ENCODE measurements around the gene NR3C2. TPM values are rescaled to one million over a fixed set of nuclear protein-coding genes. Genes with fewer than 3 reads are reported as not detected.

Gene NR3C2
- total and polyA plus RNA-seq, 2 of the 4 experiments (the other 2 are of a cell fraction), result 1.1 to 2.3 TPM

DNA sequence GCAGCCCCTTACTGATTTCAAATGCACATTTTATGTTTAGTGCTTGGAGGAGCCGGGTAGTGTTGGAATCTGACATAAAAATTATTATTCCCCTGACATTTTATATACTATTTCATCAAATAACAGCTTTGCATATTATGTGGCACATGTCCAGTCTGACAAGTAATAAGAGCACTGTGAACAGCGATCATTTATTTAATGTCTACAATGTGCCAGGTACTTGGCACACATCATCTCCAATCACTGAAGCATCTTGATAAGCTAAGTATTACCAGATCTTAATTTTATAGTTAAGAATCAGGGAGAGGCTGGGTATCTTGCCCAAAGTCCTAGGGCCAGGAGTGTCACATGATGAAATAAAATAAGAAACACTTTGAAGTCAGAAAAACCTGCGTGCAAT lies 197.2 kb downstream of the NR3C2 start:
- no peaks in the 10 kb centered on the region for H3K36me3 ChIP-seq (ENCODE audit: control insufficient read depth, insufficient read depth, low read length)
- intact Hi-C loops (cut with micrococcal nuclease) (no loop called here), in situ Hi-C loops (cut with MboI; ENCODE audit: low sequenced_read_pairs) (no loop called here), dilution Hi-C loops (cut with HindIII; ENCODE audit: low sequenced_read_pairs, unreplicated experiment) (no loop called here)
- no peaks in the 10 kb centered on the region for H3K9me3 ChIP-seq (ENCODE audit: control insufficient read depth, insufficient read depth, low read length)
- no peak overlapping the region for H3K14ac ChIP-seq (replicated peaks; ENCODE audit: low read depth, low read length)
- H3K9me1 ChIP-seq (ENCODE audit: insufficient read depth, low read length), result no peaks in the 10 kb centered on the region
- POLR2A ChIA-PET (ENCODE audit: unreplicated experiment), result no interaction called here
- H2BK120ac ChIP-seq (ENCODE audit: low read depth, low read length), result no peak overlapping the region
- no peak overlapping the region for H3K4me2 ChIP-seq (ENCODE audit: low read depth, low read length)
- H3K27ac ChIP-seq (ENCODE audit: insufficient read depth, low read length), result no peak overlapping the region
- H3K79me1 ChIP-seq (ENCODE audit: low read depth in 1 of 2, low read length in 2 of 2), result no peaks in the 10 kb centered on the region
- H3K56ac ChIP-seq (ENCODE audit: extremely low read depth, insufficient read depth, low read length), result no peak overlapping the region
- no peak overlapping the region for H2BK15ac ChIP-seq (ENCODE audit: low read depth, low read length)
- H2BK20ac ChIP-seq (ENCODE audit: low read depth, low read length), result no peak overlapping the region
- TF ChIP-seq RAD21 (IDR thresholded peaks at IDR 0.05; ENCODE audit: low read length) (no peak), MXI1 (IDR thresholded peaks at IDR 0.05; ENCODE audit: borderline replicate concordance, low read depth, low read length) (no peak), RCOR1 (IDR thresholded peaks at IDR 0.05; ENCODE audit: insufficient replicate concordance, low read length) (no peak), POLR2A (IDR thresholded peaks at IDR 0.05; ENCODE audit: low read depth, low read length) (no peak), BHLHE40 (IDR thresholded peaks at IDR 0.05; ENCODE audit: low read depth, low read length) (no peak), RFX5 (IDR thresholded peaks at IDR 0.05; ENCODE audit: low read depth, low read length) (no peak), CEBPB (IDR thresholded peaks at IDR 0.05; ENCODE audit: low read depth, low read length) (no peak), NFE2L2 (IDR thresholded peaks at IDR 0.05; ENCODE audit: low read depth, low read length) (no peak), SMC3 (IDR thresholded peaks at IDR 0.05; ENCODE audit: low read depth, low read length) (no peak), FOS (IDR thresholded peaks at IDR 0.05; ENCODE audit: low read depth, low read length) (no peak)
- TF ChIP-seq, protein P1, sequence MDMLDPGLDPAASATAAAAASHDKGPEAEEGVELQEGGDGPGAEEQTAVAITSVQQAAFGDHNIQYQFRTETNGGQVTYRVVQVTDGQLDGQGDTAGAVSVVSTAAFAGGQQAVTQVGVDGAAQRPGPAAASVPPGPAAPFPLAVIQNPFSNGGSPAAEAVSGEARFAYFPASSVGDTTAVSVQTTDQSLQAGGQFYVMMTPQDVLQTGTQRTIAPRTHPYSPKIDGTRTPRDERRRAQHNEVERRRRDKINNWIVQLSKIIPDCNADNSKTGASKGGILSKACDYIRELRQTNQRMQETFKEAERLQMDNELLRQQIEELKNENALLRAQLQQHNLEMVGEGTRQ (IDR thresholded peaks at IDR 0.05; ENCODE audit: low read depth, low read length), result no peak
- H4K5ac ChIP-seq (ENCODE audit: low read depth, low read length), result no peak overlapping the region
- no peaks in the 10 kb centered on the region for H3K27me3 ChIP-seq (ENCODE audit: control insufficient read depth, insufficient read depth, low read length)
- DNase-seq, result no peak
- no peak for ATAC-seq (ENCODE audit: low read depth)
- H4K20me1 ChIP-seq (ENCODE audit: insufficient read depth, low read length), result no peaks in the 10 kb centered on the region
- no CpG with 5 or more reads among the region's 3 CpGs for WGBS, 2 experiments (ENCODE audit: extremely low coverage in 2 of 2, insufficient read length in 1 of 2)
- H3K23ac ChIP-seq (ENCODE audit: low read depth, low read length), result no peak overlapping the region
- H2BK5ac ChIP-seq (ENCODE audit: low read depth, low read length, poor library complexity, severe bottlenecking), result no peak overlapping the region
- H2AFZ ChIP-seq (replicated peaks; ENCODE audit: low read length, poor library complexity), result no peak overlapping the region
- no peak overlapping the region for H3K4ac ChIP-seq (ENCODE audit: low read depth, low read length)
- CTCF ChIA-PET, result no interaction called here
- no peak overlapping the region for H3K18ac ChIP-seq (ENCODE audit: low read depth, low read length)
- H2AK9ac ChIP-seq (replicated peaks; ENCODE audit: low read depth, low read length, poor library complexity), result no peak overlapping the region
- no peak overlapping the region for H3K4me3 ChIP-seq (ENCODE audit: insufficient read depth, low read depth, low read length)
- H3K4me1 ChIP-seq (ENCODE audit: control insufficient read depth, insufficient read depth, low read length), result no peaks in the 10 kb centered on the region
- no peak overlapping the region for H2AK5ac ChIP-seq (ENCODE audit: low read depth, low read length)
- H4K91ac ChIP-seq (ENCODE audit: insufficient read depth, low read depth, low read length), result no peak overlapping the region
- no peak overlapping the region for H4K8ac ChIP-seq (ENCODE audit: low read depth in 2 of 2, low read length in 2 of 2)
- H3K9ac ChIP-seq (ENCODE audit: low read depth, low read length), result no peak overlapping the region
- BruUV-seq (replicated peaks), result no TSS peak

Data from IMR-90 (cell line).